Right atrium auricular region (tissue), 2 donors: Measurements from ENCODE around the gene PRAMEF17. TPM values are rescaled to one million over a fixed set of nuclear protein-coding genes. Genes with fewer than 3 reads are reported as not detected.
"Not testable (repeated sequence)": the region's sequence is repeated elsewhere in the genome, so short reads cannot be mapped to it uniquely, and the experiment has no call there.

Experiments used
- DNase-seq: peaks from one replicate; pipeline ENCODE4 v3.0.0-alpha.2; 2019; ENCODE audit warnings: low spot score
- H3K27ac ChIP-seq, 2 donors: fragments of 200-600 bp; sonication (generic); 1 replicate in 1 of 2; 2 replicates in 1 of 2; pipeline ENCODE4 v1.5.1; 2016 to 2019
- H3K27me3 ChIP-seq, 2 donors: fragments of 200-600 bp; sonication (generic); one replicate each; pipeline versions ENCODE4 v1.5.1 to v1.6.0; 2017 to 2019
- H3K36me3 ChIP-seq: fragments of 200-600 bp; sonication (generic); one replicate; pipeline ENCODE4 v1.5.1; 2016
- H3K4me1 ChIP-seq, 2 donors: fragments of 200-600 bp; sonication (generic); one replicate each; pipeline versions ENCODE4 v1.5.1 to v1.6.0; 2017 to 2019
- H3K4me3 ChIP-seq, 2 donors: fragments of 200-600 bp; sonication (generic); 1 replicate in 1 of 2; 2 replicates in 1 of 2; pipeline ENCODE4 v1.5.1; 2017 to 2019; ENCODE audit warnings: mild to moderate bottlenecking in 1 of 2, moderate library complexity in 1 of 2
- H3K9me3 ChIP-seq, 2 donors: fragments of 200-600 bp; sonication (generic); one replicate each; pipeline ENCODE4 v1.5.1; 2019
- total RNA-seq, 2 donors: library from RNA; depleted of rRNA; stranded (reverse); fragments of >200 nt; gene quantifications; one replicate each; pipeline ENCODE4 v1.1.0, GENCODE V29; 2016
- TF ChIP-seq, protein P1 (sequence below), 2 donors: fragments of 200-600 bp; sonication (generic); IDR thresholded peaks; one replicate each; pipeline ENCODE4 v1.5.1; 2019; ENCODE audit warnings: antibody characterized with exemption in 2 of 2

The PRAMEF17 gene, protein sequence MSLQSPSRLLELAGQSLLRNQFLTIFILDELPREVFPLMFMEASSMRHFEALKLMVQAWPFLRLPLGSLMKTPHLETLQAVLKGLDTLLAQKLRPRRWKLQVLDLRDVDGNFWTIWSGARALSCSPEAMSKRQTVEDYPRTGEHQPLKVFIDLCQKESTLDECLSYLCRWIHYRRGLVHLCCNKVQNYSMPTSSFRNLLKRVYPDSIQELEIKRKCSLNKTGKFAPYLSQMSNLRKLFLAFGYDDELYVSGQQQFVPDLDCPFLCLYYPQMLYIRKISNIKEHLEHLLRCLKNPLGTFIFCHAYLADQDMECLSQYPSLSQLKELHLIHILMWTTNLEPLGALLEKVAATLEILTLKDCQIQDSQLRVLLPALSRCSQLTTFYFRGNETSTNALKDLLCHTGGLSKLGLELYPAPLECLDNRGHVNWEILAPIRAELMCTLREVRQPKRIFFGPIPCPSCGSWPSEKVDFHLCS
- not detected for total RNA-seq

DNA sequence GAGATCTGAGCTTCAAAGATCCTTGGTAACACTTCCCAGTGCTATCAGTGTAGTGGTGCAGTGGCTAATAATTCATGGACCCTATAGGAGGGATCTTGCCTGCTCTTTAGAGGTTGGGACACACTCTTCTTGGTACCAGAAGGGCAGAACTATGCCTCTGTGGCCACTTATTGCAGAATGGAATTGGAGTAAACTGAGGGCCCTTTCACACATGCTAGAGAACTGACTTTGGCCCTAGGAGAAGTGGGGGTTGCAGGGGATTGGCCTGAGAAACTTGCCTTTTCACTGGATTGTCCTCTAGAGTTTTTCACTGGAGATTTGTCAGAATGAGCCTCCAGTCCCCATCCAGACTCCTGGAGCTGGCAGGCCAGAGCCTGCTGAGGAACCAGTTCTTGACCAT lies at the start of gene PRAMEF17:
Gene PRAMEF17, plus strand, starts transcription at position 301 of the 400 bp plus-strand sequence. Its CDS starts 26 bp downstream, at position 327.
- H3K27ac ChIP-seq, H3K9me3 ChIP-seq, H3K27me3 ChIP-seq, H3K4me1 ChIP-seq, DNase-seq, H3K36me3 ChIP-seq, H3K4me3 ChIP-seq: not testable (repeated sequence)

DNA sequence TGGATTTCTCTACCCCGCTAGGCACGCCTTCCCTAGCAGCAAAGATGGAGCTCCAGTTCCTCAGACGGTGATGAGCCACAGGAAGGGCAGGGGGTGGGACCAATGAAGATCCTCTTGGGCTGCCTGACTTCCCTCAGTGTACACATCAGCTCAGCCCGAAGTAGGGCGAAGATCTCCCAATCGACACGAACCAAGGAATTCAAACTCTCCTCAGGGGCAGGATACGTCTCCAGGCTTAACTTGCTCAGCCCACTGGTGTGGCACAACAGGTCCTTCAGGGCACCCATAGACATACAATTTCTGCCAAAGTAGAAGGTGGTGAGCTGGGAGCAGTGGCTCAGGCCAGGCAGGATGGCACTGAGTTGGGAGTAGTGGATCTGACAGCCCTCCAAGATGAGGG lies 46.9 kb upstream of the PRAMEF17 start:
- DNase-seq, H3K4me1 ChIP-seq, H3K27me3 ChIP-seq, H3K9me3 ChIP-seq, H3K36me3 ChIP-seq, H3K4me3 ChIP-seq, H3K27ac ChIP-seq: not testable (repeated sequence)

DNA sequence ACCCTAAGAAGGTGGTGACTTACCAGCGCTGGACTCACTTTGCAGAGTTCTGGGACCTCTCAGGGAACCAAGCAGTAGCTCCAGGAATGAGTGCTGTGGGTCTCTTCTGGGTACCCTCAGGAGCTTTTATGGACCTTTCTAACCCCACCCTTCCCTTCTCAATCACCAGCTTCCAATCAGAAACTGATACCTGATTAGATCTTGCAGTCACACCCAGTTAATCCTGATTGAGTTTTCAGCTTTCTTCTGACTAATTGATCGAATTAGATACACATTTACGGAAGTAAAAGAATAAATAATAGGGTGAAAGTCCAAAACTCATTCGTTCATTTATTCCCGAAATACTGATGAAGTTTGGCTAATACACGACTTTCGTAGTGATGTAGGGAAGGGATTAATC lies 42.4 kb upstream of the PRAMEF17 start, which contains the start of gene PRAMEF14:
Gene PRAMEF14, minus strand, starts transcription at position 101 of the 400 bp plus-strand sequence. CDS start 1,820 bp downstream, outside the sequence.
- H3K9me3 ChIP-seq, H3K36me3 ChIP-seq, DNase-seq, H3K27me3 ChIP-seq, H3K27ac ChIP-seq, H3K4me3 ChIP-seq, H3K4me1 ChIP-seq: not testable (repeated sequence)

DNA sequence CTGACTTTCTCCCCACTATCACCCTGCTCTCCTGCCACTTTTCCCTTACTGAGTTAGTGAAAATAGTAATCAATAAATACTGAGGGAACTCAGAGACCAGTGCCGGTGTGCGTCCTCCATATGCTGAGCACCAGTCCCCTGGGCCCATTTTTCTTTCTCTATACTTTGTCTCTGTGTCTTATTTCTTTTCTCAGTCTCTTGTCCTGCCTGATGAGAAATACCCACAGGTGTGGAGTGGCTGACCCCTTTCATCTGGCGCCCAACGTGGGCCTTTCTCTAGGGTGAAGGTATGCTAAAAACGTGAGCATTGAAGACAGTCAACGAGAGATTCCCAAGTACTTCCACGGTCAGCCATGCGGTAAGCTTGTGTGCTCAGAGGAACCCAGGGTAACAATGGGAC lies 36.0 kb upstream of the PRAMEF17 start:
- H3K4me3 ChIP-seq, H3K27ac ChIP-seq, H3K36me3 ChIP-seq, H3K27me3 ChIP-seq, H3K4me1 ChIP-seq, H3K9me3 ChIP-seq, DNase-seq: not testable (repeated sequence)

DNA sequence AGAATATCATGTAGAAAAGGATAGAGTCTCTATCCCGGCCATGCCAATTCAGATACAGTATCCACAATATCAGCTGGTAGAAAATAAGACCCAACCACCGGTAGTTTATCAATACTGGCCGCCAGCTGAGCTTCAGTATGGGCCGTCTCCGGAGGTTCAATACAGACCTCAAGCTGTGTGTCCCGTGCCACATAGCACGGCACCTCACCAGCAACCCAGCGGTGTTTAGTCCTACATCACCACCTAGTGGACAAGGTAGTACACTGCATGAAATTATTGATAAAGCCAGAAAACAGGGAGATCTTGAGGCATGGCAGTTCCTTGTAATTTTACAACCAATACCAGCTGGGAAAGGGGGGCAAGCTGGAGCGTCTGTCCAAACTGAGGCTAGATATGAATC lies 35.0 kb upstream of the PRAMEF17 start:
- H3K4me3 ChIP-seq, DNase-seq, H3K9me3 ChIP-seq, H3K4me1 ChIP-seq, H3K27ac ChIP-seq, H3K27me3 ChIP-seq, H3K36me3 ChIP-seq: not testable (repeated sequence)

DNA sequence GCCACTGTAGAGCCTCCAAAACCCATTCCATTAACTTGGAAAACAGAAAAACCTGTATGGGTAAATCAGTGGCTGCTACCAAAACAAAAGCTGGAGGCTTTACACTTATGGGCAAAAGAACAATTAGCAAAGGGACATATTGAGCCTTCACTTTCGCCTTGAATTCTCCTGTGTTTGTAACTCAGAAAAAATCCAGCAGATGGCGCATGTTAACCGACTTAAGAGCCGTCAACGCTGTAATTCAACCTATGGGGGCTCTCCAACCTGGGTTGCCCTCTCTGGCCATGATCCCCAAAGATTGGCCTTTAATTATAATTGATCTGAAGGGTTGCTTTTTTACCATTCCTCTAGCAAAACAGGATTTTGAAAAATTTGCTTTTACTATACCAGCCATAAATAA lies 32.7 kb upstream of the PRAMEF17 start:
- DNase-seq: not testable (repeated sequence)

DNA sequence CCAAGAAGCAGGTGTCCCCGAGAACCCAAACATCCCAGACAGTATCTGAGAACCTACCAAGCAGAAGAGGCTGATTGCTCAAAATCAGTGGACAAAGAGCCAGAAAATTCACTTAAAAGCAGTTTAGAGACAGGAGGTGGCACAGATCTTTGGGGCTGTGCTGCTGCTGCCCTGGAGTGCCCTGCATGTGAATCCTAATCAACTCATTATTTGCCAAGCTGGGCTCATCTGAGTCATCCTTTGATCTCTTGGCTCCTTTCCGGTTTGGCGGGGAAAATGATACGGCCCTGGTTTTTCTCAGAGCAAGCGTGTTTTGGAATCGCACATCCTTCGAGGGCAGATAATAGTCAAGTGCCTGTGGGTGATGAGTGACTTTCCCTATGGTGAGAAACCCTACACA lies 27.1 kb upstream of the PRAMEF17 start:
- not testable (repeated sequence) for H3K4me3 ChIP-seq

More for the DNA sequence above, 32.7 kb upstream of the PRAMEF17 start:
- not testable (repeated sequence) for H3K4me3 ChIP-seq, H3K27me3 ChIP-seq, H3K27ac ChIP-seq, H3K9me3 ChIP-seq, H3K36me3 ChIP-seq, H3K4me1 ChIP-seq
- TF ChIP-seq, protein P1, sequence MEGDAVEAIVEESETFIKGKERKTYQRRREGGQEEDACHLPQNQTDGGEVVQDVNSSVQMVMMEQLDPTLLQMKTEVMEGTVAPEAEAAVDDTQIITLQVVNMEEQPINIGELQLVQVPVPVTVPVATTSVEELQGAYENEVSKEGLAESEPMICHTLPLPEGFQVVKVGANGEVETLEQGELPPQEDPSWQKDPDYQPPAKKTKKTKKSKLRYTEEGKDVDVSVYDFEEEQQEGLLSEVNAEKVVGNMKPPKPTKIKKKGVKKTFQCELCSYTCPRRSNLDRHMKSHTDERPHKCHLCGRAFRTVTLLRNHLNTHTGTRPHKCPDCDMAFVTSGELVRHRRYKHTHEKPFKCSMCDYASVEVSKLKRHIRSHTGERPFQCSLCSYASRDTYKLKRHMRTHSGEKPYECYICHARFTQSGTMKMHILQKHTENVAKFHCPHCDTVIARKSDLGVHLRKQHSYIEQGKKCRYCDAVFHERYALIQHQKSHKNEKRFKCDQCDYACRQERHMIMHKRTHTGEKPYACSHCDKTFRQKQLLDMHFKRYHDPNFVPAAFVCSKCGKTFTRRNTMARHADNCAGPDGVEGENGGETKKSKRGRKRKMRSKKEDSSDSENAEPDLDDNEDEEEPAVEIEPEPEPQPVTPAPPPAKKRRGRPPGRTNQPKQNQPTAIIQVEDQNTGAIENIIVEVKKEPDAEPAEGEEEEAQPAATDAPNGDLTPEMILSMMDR (IDR thresholded peaks at IDR 0.05): peak in 1 of 2 donors; percentile 64

DNA sequence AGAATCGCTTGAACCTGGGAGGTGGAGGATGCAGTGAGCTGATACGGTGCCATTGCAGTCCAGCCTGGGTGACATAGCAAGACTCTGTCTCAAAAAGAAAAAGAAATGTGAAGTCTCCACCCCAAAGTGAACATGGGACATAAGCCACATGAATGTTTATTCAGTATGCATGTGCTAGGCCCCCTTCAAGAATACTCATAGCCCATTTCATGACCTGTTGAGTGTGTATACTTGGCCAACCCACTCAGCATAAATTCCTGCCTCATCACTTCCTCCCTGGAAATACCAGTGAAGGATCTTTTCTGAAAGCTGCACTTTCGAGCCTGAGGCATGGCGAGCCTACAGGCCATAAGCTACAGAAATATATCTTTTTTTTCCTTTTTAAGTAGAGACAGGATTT lies 24.5 kb upstream of the PRAMEF17 start:
- not testable (repeated sequence) for H3K4me1 ChIP-seq, H3K4me3 ChIP-seq, H3K9me3 ChIP-seq, H3K36me3 ChIP-seq, DNase-seq, H3K27me3 ChIP-seq, H3K27ac ChIP-seq

More for the DNA sequence above, 27.1 kb upstream of the PRAMEF17 start:
- not testable (repeated sequence) for H3K27ac ChIP-seq, H3K36me3 ChIP-seq, H3K9me3 ChIP-seq, H3K4me1 ChIP-seq, H3K27me3 ChIP-seq, DNase-seq

DNA sequence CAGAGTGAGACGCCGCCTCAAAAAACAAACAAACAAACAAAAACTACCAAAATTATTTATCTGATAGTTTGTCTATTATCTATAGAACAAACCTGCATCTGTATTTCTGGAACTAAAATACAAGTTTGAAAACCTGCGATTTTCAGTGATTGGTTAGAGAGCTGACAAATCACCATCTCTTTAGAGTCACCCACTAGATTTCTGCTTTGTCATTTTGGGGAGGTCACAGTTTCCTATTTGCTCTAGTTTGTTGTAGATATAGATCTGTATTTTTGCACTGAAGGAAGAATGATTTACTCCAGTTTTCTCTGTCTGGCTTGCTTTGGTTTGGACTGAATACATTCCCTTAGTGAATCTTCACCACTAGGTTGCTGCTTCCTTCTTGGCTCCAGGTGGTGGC lies 22.9 kb upstream of the PRAMEF17 start:
- H3K27ac ChIP-seq, H3K4me1 ChIP-seq, H3K36me3 ChIP-seq, H3K27me3 ChIP-seq, H3K9me3 ChIP-seq, DNase-seq, H3K4me3 ChIP-seq: not testable (repeated sequence)

DNA sequence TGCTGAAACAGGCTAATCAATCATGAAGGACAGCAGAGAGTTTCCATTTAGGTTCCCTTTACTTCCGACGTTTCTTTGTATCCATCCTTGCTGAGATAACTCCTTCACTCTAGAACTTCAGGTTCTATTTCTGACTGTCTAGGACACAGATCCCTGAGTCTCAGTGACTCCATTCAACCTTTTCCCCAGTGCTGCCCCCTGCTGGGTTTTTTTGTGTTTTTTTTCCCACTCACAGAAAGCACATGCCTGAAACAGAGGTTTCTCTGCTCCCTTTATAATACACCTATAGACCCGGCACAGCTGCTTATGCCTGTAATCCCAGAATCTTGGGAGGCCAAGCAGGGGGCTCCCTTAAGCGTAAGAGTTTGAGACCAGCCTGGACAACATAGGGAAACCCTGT lies 20.9 kb upstream of the PRAMEF17 start:
- not testable (repeated sequence) for H3K27me3 ChIP-seq, H3K9me3 ChIP-seq, H3K4me3 ChIP-seq, H3K27ac ChIP-seq, DNase-seq, H3K4me1 ChIP-seq, H3K36me3 ChIP-seq

DNA sequence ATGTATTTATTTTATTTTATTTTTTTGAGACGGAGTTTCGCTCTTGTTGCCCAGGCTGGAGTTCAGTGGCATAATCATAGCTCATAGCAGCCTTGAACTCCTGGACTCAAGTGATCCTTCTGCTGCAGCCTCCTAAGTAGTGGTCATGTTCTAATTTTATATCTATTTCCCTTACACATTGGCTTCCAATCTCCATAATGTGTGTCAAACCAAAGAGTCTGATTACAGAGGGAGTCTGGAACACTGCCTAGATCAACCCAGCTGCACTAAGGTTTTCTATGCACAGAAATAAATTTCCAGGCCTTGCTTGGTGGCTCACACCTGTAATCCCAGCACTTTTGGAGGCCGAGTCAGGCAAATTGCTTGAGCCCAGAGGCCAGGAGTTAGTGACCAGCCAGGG lies 10.4 kb upstream of the PRAMEF17 start:
- DNase-seq, H3K27ac ChIP-seq, H3K4me1 ChIP-seq: not testable (repeated sequence)

DNA sequence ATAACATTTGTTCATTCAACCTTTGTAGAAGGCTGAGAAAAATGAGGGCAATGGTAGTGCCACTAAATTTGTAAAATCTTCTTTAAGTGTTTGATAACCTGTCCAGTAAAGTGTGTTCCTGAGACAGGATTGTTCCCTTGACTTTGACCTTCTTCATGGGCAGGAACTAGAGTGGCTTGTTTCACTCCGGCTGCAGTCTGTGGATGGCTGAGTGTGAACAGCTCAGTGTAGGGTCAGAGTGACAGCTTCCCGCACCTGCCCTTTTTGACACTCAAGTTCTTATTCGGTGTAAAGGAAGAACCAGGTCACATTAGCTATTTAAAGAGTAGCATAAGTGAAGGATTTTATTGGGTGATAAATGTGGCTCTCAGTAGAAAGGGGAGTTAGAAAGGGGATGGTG lies 9.1 kb upstream of the PRAMEF17 start:
- not testable (repeated sequence) for H3K27ac ChIP-seq, H3K9me3 ChIP-seq, DNase-seq, H3K27me3 ChIP-seq, H3K36me3 ChIP-seq, H3K4me1 ChIP-seq, H3K4me3 ChIP-seq

More for the DNA sequence above, 10.4 kb upstream of the PRAMEF17 start:
- not testable (repeated sequence) for H3K36me3 ChIP-seq, H3K4me3 ChIP-seq, H3K27me3 ChIP-seq, H3K9me3 ChIP-seq

DNA sequence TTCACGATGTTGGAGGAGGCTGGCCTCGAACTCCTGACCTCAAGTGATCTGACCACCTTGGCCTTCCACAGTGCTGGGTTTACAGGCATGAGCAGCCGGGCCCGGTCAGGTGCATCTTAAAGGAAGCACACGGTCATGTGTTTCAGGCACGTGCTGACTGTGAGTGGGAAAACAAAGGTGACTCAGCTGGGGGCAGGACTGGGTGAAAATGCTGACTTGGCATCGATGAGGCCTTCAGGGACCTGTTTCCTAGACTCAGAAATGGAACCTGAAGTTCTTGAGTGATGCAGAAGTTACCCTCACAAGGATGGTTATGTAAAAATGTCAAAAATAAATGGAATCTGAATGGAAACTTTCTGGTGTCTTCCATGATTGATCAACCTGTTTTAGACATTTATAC lies 3.6 kb downstream of the PRAMEF17 start:
- H3K36me3 ChIP-seq, H3K27ac ChIP-seq, DNase-seq, H3K27me3 ChIP-seq, H3K4me3 ChIP-seq, H3K9me3 ChIP-seq, H3K4me1 ChIP-seq: not testable (repeated sequence)

DNA sequence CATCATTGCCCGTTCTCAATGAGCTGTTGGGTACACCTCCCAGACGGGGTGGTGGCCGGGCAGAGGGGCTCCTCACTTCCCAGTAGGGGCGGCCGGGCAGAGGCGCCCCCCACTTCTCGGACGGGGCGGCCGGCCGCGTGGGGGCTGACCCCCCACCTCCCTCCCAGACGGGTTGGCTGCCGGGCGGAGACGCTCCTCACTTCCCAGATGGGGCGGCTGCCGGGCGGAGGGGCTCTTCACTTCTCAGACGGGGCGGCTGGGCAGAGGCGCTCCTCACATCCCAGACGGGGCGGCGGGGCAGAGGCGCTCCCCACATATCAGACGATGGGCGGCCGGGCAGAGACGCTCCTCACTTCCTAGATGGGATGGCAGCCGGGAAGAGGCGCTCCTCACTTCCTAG lies 5.3 kb downstream of the PRAMEF17 start:
- H3K27ac ChIP-seq, H3K27me3 ChIP-seq, H3K4me1 ChIP-seq, H3K9me3 ChIP-seq, H3K36me3 ChIP-seq, DNase-seq, H3K4me3 ChIP-seq: not testable (repeated sequence)
